Endothelial cell of umbilical vein (primary cell): ENCODE results near the gene CPPED1.

Experiments
- EZH2 ChIP-seq: IDR thresholded peaks from 2 replicates; pipeline ENCODE4 v1.6.1; 2012; ENCODE audit warnings: borderline replicate concordance, low read depth, mild to moderate bottlenecking, moderate library complexity, low read length, inconsistent platforms; ENCODE audit not compliant: severe bottlenecking
- FOS ChIP-seq: IDR thresholded peaks from 2 replicates; pipeline ENCODE4 v1.6.1; 2011; ENCODE audit warnings: mild to moderate bottlenecking, low read length, moderate library complexity, borderline replicate concordance; ENCODE audit not compliant: insufficient read depth
- GATA2 ChIP-seq: IDR thresholded peaks from 2 replicates; pipeline ENCODE4 v1.7.0; 2011; ENCODE audit warnings: low read depth, mild to moderate bottlenecking, moderate library complexity, mixed read lengths, low read length; ENCODE audit not compliant: insufficient read length, insufficient read depth
- JUN ChIP-seq: IDR thresholded peaks from 2 replicates; pipeline ENCODE4 v1.6.1; 2011; ENCODE audit warnings: borderline replicate concordance, low read depth; ENCODE audit not compliant: insufficient read length, insufficient read depth
- MYC ChIP-seq: IDR thresholded peaks from one replicate; pipeline ENCODE4 v1.6.1; 2011; ENCODE audit warnings: mild to moderate bottlenecking, low read depth, low read length
- POLR2A ChIP-seq: IDR thresholded peaks from 2 replicates; pipeline ENCODE4 v1.6.1; 2012; ENCODE audit warnings: low read depth, mild to moderate bottlenecking, control low read depth, low read length
- POLR2AphosphoS5 ChIP-seq: IDR thresholded peaks from 2 replicates; pipeline ENCODE4 v1.6.1; 2012; ENCODE audit warnings: low read depth, mild to moderate bottlenecking, control low read depth, low read length, moderate library complexity; ENCODE audit not compliant: insufficient read depth
- TF ChIP-seq, protein P1 (sequence below): IDR thresholded peaks from 2 replicates; pipeline ENCODE4 v1.6.1; 2011; ENCODE audit not compliant: insufficient read depth, insufficient read length
- TF ChIP-seq, protein P2 (sequence below), 2 donors: IDR thresholded peaks; 1 replicate in 1 of 2; 2 replicates in 1 of 2; pipeline ENCODE4 v1.5.1; 2011; ENCODE audit warnings: low read length in 2 of 2, mild to moderate bottlenecking in 2 of 2, moderate library complexity in 2 of 2, control low read depth in 1 of 2, inconsistent platforms in 1 of 2, low read depth in 1 of 2; ENCODE audit not compliant: insufficient read depth in 1 of 2; ENCODE audit errors: extremely low read depth in 1 of 2

DNA sequence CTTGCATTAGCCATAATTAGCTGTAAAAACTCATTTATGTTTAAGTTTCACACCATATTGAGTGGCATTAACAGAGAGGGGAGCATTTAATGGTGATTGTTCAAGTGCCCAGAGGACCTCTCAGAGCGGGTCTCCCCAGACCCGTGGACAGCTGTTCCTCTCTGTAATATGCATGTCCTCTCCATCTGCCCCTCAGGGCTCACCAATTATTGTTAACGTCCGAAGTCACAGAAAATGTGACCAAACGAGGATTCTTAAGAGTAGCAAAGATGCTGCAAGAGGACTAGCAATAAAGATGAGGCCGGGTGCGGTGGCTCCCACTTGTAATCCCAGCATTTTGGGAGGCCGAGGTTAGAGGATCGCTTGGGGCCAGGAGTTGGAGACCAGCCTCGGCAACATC is 130.2 kb downstream of the CPPED1 start:
- TF ChIP-seq, protein P1, sequence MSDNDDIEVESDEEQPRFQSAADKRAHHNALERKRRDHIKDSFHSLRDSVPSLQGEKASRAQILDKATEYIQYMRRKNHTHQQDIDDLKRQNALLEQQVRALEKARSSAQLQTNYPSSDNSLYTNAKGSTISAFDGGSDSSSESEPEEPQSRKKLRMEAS = no peak
- TF ChIP-seq, protein P2, sequence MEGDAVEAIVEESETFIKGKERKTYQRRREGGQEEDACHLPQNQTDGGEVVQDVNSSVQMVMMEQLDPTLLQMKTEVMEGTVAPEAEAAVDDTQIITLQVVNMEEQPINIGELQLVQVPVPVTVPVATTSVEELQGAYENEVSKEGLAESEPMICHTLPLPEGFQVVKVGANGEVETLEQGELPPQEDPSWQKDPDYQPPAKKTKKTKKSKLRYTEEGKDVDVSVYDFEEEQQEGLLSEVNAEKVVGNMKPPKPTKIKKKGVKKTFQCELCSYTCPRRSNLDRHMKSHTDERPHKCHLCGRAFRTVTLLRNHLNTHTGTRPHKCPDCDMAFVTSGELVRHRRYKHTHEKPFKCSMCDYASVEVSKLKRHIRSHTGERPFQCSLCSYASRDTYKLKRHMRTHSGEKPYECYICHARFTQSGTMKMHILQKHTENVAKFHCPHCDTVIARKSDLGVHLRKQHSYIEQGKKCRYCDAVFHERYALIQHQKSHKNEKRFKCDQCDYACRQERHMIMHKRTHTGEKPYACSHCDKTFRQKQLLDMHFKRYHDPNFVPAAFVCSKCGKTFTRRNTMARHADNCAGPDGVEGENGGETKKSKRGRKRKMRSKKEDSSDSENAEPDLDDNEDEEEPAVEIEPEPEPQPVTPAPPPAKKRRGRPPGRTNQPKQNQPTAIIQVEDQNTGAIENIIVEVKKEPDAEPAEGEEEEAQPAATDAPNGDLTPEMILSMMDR (IDR thresholded peaks at IDR 0.05; ENCODE audit: extremely low read depth in 1 of 2, insufficient read depth in 1 of 2, low read depth in 1 of 2, low read length in 2 of 2) = no peak
- TF ChIP-seq POLR2AphosphoS5 (no peak), GATA2 (no peak), EZH2 (no peak), POLR2A (no peak), JUN (no peak), FOS (no peak), MYC (no peak)
